Astrocyte (in vitro differentiated cells and primary cell): ENCODE results near the gene TNNI2. TPM values are rescaled to one million over a fixed set of nuclear protein-coding genes. Genes with fewer than 3 reads are reported as not detected.

Source experiments
- DNase-seq: peaks from one replicate; pipeline ENCODE4 v3.0.0-alpha.2; 2010; ENCODE audit warnings: low read depth
- FAIRE-seq: peaks from 2 replicates; lab custom pipeline; 2011; peaks lifted over from hg19 to GRCh38; lab: Jason Lieb, UNC
- H2AFZ ChIP-seq: 2 replicates; pipeline ENCODE4 v1.6.0; 2012; ENCODE audit warnings: low read depth, low read length, inconsistent platforms
- H3K27ac ChIP-seq: 2 replicates; pipeline ENCODE4 v1.5.1; 2011; ENCODE audit warnings: low read depth, low read length, inconsistent platforms
- H3K27me3 ChIP-seq: 2 replicates; pipeline ENCODE4 v1.6.0; 2011; ENCODE audit warnings: low read length, inconsistent platforms; ENCODE audit not compliant: insufficient read depth
- H3K36me3 ChIP-seq: 2 replicates; pipeline ENCODE4 v1.5.1; 2011; ENCODE audit warnings: low read length, inconsistent platforms; ENCODE audit not compliant: insufficient read depth
- H3K4me1 ChIP-seq: 2 replicates; pipeline ENCODE4 v1.5.1; 2011; ENCODE audit warnings: low read length, inconsistent platforms; ENCODE audit not compliant: insufficient read depth
- H3K4me2 ChIP-seq: 2 replicates; pipeline ENCODE4 v1.6.0; 2012; ENCODE audit warnings: low read length, inconsistent platforms
- H3K4me3 ChIP-seq: 2 replicates; pipeline ENCODE4 v1.5.1; 2011; ENCODE audit warnings: low read depth, mild to moderate bottlenecking, low read length, inconsistent platforms; ENCODE audit not compliant: insufficient read depth
- H3K79me2 ChIP-seq: 2 replicates; pipeline ENCODE4 v1.6.0; 2012; ENCODE audit warnings: mild to moderate bottlenecking, low read length, inconsistent platforms; ENCODE audit not compliant: insufficient read depth
- H3K9ac ChIP-seq: 2 replicates; pipeline ENCODE4 v1.6.0; 2012; ENCODE audit warnings: mild to moderate bottlenecking, low read length, inconsistent platforms
- H3K9me3 ChIP-seq: 2 replicates; pipeline ENCODE4 v1.5.1; 2012; ENCODE audit warnings: low read depth, mild to moderate bottlenecking, low read length, inconsistent platforms; ENCODE audit not compliant: insufficient read depth
- H4K20me1 ChIP-seq: 2 replicates; pipeline ENCODE4 v1.6.0; 2012; ENCODE audit warnings: low read length, inconsistent platforms; ENCODE audit not compliant: insufficient read depth
- H3K27ac Mint-ChIP-seq: one replicate; pipeline ENCODE4 v1.8.0; 2021; ENCODE audit warnings: mild to moderate bottlenecking, mixed read lengths; ENCODE audit not compliant: unreplicated experiment
- H3K27me3 Mint-ChIP-seq: one replicate; pipeline ENCODE4 v1.8.0; 2021; ENCODE audit warnings: low read depth, mixed read lengths; ENCODE audit not compliant: unreplicated experiment
- H3K36me3 Mint-ChIP-seq: one replicate; pipeline ENCODE4 v1.8.0; 2021; ENCODE audit warnings: low read depth, mixed read lengths; ENCODE audit not compliant: unreplicated experiment
- H3K4me1 Mint-ChIP-seq: one replicate; pipeline ENCODE4 v1.8.0; 2021; ENCODE audit warnings: low read depth, mixed read lengths; ENCODE audit not compliant: unreplicated experiment
- H3K4me3 Mint-ChIP-seq: one replicate; pipeline ENCODE4 v1.8.0; 2021; ENCODE audit warnings: mild to moderate bottlenecking, moderate library complexity, mixed read lengths; ENCODE audit not compliant: unreplicated experiment
- H3K9me3 Mint-ChIP-seq: one replicate; pipeline ENCODE4 v1.8.0; 2021; ENCODE audit warnings: mild to moderate bottlenecking, mixed read lengths; ENCODE audit not compliant: unreplicated experiment
- CTCF ChIP-seq: IDR thresholded peaks from 2 replicates; pipeline ENCODE4 v1.5.1; 2011; ENCODE audit warnings: low read depth, mild to moderate bottlenecking, inconsistent platforms, low read length, moderate library complexity; ENCODE audit not compliant: insufficient read depth
- EZH2 ChIP-seq: IDR thresholded peaks from 2 replicates; pipeline ENCODE4 v1.6.1; 2012; ENCODE audit warnings: mild to moderate bottlenecking, low read length, inconsistent platforms; ENCODE audit not compliant: insufficient read depth
- total RNA-seq: library from RNA; stranded (reverse); gene quantifications from 2 replicates; pipeline ENCODE4 v1.2.1, GENCODE V29; 2021

The TNNI2 gene
- total RNA-seq, 1 donor from 2014 or later, result not detected

- H3K9me3 Mint-ChIP-seq, result no peaks in the 10 kb centered on the region
- H3K27me3 ChIP-seq, result no peaks in the 10 kb centered on the region
- no peaks in the 10 kb centered on the region for H4K20me1 ChIP-seq
- H3K36me3 ChIP-seq, result no peaks in the 10 kb centered on the region
- no peaks in the 10 kb centered on the region for H3K9me3 ChIP-seq
- H3K27ac ChIP-seq, result no peak overlapping the region
- H3K4me3 ChIP-seq, result no peak overlapping the region
- no peaks in the 10 kb centered on the region for H3K36me3 Mint-ChIP-seq
- no peak overlapping the region for H2AFZ ChIP-seq
- no peaks in the 10 kb centered on the region for H3K79me2 ChIP-seq
- peaks cover 20% of the 10 kb centered on the region for H3K4me1 Mint-ChIP-seq
- H3K4me2 ChIP-seq, result peak overlapping the region; percentile 44
- FAIRE-seq (no peak), DNase-seq (no peak)
- TF ChIP-seq CTCF (no peak), EZH2 (no peak)
- no peak overlapping the region for H3K4me3 Mint-ChIP-seq
- no peak overlapping the region for H3K27ac Mint-ChIP-seq
- H3K4me1 ChIP-seq, result peaks cover 26% of the 10 kb centered on the region
- peaks cover 15% of the 10 kb centered on the region for H3K27me3 Mint-ChIP-seq
- H3K9ac ChIP-seq, result no peak overlapping the region
Measured at GRCh38 chr11:1832920-1833295, 5.9 kb upstream of the TNNI2 start.

- H3K4me1 ChIP-seq, result peaks cover 14% of the 10 kb centered on the region
- TF ChIP-seq CTCF, result no peak
- no peak for TF ChIP-seq EZH2
- H4K20me1 ChIP-seq, result no peaks in the 10 kb centered on the region
- no peaks in the 10 kb centered on the region for H3K79me2 ChIP-seq
- Mint-ChIP-seq H3K4me3 (no peak overlapping the region), H3K27ac (no peak overlapping the region), H3K4me1 (peaks cover 10% of the 10 kb centered on the region), H3K9me3 (no peaks in the 10 kb centered on the region), H3K36me3 (no peaks in the 10 kb centered on the region), H3K27me3 (peaks cover 14% of the 10 kb centered on the region)
- H2AFZ ChIP-seq, result no peak overlapping the region
- FAIRE-seq (no peak), DNase-seq (no peak)
- H3K36me3 ChIP-seq, result no peaks in the 10 kb centered on the region
- H3K4me3 ChIP-seq, result no peak overlapping the region
- no peaks in the 10 kb centered on the region for H3K27me3 ChIP-seq
- no peak overlapping the region for H3K4me2 ChIP-seq
- no peak overlapping the region for H3K9ac ChIP-seq
- no peaks in the 10 kb centered on the region for H3K9me3 ChIP-seq
- H3K27ac ChIP-seq, result no peak overlapping the region
Measured at GRCh38 chr11:1834062-1834610, 4.6 kb upstream of the TNNI2 start.

DNA sequence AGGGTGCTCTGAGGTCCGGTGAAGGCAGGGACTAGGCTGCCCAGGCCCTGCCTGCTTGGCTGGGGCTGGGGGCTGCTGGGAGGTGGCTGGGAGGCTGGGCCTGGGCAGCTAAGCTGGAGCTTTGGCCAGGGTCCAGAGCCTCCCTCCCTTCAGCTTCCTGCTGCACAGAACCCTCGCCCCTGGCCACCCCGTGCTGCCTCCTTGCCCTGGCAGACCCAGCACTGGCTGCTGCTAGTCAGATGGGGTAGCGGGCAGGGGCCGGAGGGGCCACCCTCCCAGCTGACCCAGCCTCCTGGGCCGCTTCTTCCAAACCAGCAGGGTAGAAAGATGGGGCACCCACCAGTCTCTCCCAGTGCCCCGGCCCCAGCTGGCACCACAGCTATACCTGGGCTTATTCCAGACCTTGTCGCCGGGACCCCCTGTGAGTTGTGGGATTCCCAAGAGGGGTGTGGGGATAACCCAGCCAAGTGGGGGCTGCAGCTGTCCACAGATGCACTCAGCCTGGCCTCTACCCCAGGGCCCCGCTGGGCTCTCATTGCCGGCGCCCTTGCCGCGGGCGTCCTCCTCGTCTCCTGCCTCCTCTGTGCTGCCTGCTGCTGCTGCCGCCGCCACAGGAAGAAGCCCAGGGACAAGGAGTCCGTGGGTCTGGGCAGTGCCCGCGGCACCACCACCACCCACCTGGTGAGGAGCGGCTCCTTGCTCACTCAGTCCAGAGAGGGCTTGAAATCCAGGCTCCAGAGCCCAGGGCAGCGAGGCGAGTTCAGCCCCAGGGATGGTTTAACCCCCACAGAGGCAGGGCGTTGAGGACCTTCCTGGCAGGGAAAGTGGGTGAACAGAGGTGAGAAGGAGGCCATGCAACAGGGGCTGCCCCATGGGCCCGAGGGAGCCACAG is 3.8 kb upstream of the TNNI2 start, which contains the start of gene SYT8:
TSS of gene SYT8 (plus strand) at position 212 of the 892 bp plus-strand sequence. CDS start at position 328, 116 bp downstream.
- Histone ChIP-seq H4K20me1 (no peaks in the 10 kb centered on the region), H3K4me2 (no peak within 1 kb of the TSS), H3K36me3 (no peaks in the 10 kb centered on the region), H3K27me3 (no peaks in the 10 kb centered on the region), H3K27ac (no peak within 1 kb of the TSS), H3K9ac (no peak within 1 kb of the TSS), H3K4me1 (peaks cover 7% of the 10 kb centered on the region), H2AFZ (no peak within 1 kb of the TSS), H3K9me3 (no peaks in the 10 kb centered on the region), H3K4me3 (no peak within 1 kb of the TSS), H3K79me2 (no peaks in the 10 kb centered on the region)
- H3K4me3 Mint-ChIP-seq, result no peak within 1 kb of the TSS
- H3K9me3 Mint-ChIP-seq, result no peaks in the 10 kb centered on the region
- no peaks in the 10 kb centered on the region for H3K36me3 Mint-ChIP-seq
- H3K4me1 Mint-ChIP-seq, result peaks cover 10% of the 10 kb centered on the region
- DNase-seq (no peak), FAIRE-seq (no peak)
- peaks cover 14% of the 10 kb centered on the region for H3K27me3 Mint-ChIP-seq
- H3K27ac Mint-ChIP-seq, result no peak within 1 kb of the TSS
- TF ChIP-seq EZH2, result no peak
- TF ChIP-seq CTCF, result no peak
